Measurements from ENCODE around the gene PDGFB. TPM values are rescaled to one million over a fixed set of nuclear protein-coding genes. Genes with fewer than 3 reads are reported as not detected.

PDGFB gene
- total and polyA plus RNA-seq, 7 donors, result 5.2 to 16.4 (median 10.1) TPM

- Histone ChIP-seq H3K27ac (no peak overlapping the region), H3K4me3 (no peak overlapping the region), H3K9me3 (no peaks in the 10 kb centered on the region), H3K4me1 (no peaks in the 10 kb centered on the region), H3K27me3 (ENCODE audit: insufficient read depth in 3 of 3, low read length in 2 of 3) (no peaks in the 10 kb centered on the region), H3K36me3 (ENCODE audit: insufficient read depth in 1 of 2, low read depth in 1 of 2) (no peaks in the 10 kb centered on the region)
- ATAC-seq, result no peak
- no peak for DNase-seq
- WGBS, 3 donors, result 66 to 81% (median 71%) methylated on average over 6 of the region's 6 CpGs
- TF ChIP-seq CTCF (IDR thresholded peaks at IDR 0.05), result no peak
- intact Hi-C loops (cut with DNase I), result no loop called here
Measured at GRCh38 chr22:39215070-39215396, 29.7 kb downstream of the PDGFB start.

GRCh38 chr22:39214383-39215069 is 30.3 kb downstream of the PDGFB start:
- H3K27me3 ChIP-seq (ENCODE audit: insufficient read depth in 3 of 3, low read length in 2 of 3), result no peaks in the 10 kb centered on the region
- ATAC-seq, result no peak
- intact Hi-C loops (cut with DNase I), result no loop called here
- no peak overlapping the region for H3K27ac ChIP-seq
- TF ChIP-seq CTCF (IDR thresholded peaks at IDR 0.05), result no peak
- 55 to 62% (median 58%) methylated on average over 8 of the region's 8 CpGs for WGBS, 3 donors
- H3K36me3 ChIP-seq (ENCODE audit: insufficient read depth in 1 of 2, low read depth in 1 of 2), result no peaks in the 10 kb centered on the region
- H3K4me1 ChIP-seq, result no peaks in the 10 kb centered on the region
- DNase-seq, result no peak
- H3K9me3 ChIP-seq, result no peaks in the 10 kb centered on the region
- H3K4me3 ChIP-seq, result no peak overlapping the region

- Histone ChIP-seq H3K9me3 (no peaks in the 10 kb centered on the region), H3K27me3 (ENCODE audit: insufficient read depth in 3 of 3, low read length in 2 of 3) (no peaks in the 10 kb centered on the region), H3K4me3 (no peak overlapping the region), H3K27ac (no peak overlapping the region), H3K4me1 (no peaks in the 10 kb centered on the region), H3K36me3 (ENCODE audit: insufficient read depth in 1 of 2, low read depth in 1 of 2) (no peaks in the 10 kb centered on the region)
- no peak for TF ChIP-seq CTCF (IDR thresholded peaks at IDR 0.05)
- 82 to 92% (median 84%) methylated on average over 9 of the region's 9 CpGs for WGBS, 3 donors
- intact Hi-C loops (cut with DNase I), result no loop called here
- DNase-seq (no peak), ATAC-seq (no peak)
Measured at GRCh38 chr22:39214006-39214382, 30.8 kb downstream of the PDGFB start.

GRCh38 chr22:39212721-39213376 is 31.9 kb downstream of the PDGFB start:
- no peaks in the 10 kb centered on the region for H3K4me1 ChIP-seq
- H3K9me3 ChIP-seq, result no peaks in the 10 kb centered on the region
- no peaks in the 10 kb centered on the region for H3K27me3 ChIP-seq (ENCODE audit: insufficient read depth in 3 of 3, low read length in 2 of 3)
- ATAC-seq, result peak in 2 of 4 donors; percentile 26 to 36
- no peak for DNase-seq
- H3K36me3 ChIP-seq (ENCODE audit: insufficient read depth in 1 of 2, low read depth in 1 of 2), result no peaks in the 10 kb centered on the region
- no peak overlapping the region for H3K4me3 ChIP-seq
- H3K27ac ChIP-seq, result no peak overlapping the region
- intact Hi-C loops (cut with DNase I), result no loop called here
- TF ChIP-seq CTCF (IDR thresholded peaks at IDR 0.05), result no peak
- WGBS, 3 donors, result 65 to 89% (median 84%) methylated on average over 12 of the region's 12 CpGs

- Histone ChIP-seq H3K4me1 (no peaks in the 10 kb centered on the region), H3K27me3 (ENCODE audit: insufficient read depth in 3 of 3, low read length in 2 of 3) (no peaks in the 10 kb centered on the region), H3K27ac (no peak overlapping the region), H3K4me3 (no peak overlapping the region), H3K36me3 (ENCODE audit: insufficient read depth in 1 of 2, low read depth in 1 of 2) (no peaks in the 10 kb centered on the region), H3K9me3 (no peaks in the 10 kb centered on the region)
- intact Hi-C loops (cut with DNase I), result no loop called here
- TF ChIP-seq CTCF (IDR thresholded peaks at IDR 0.05), result no peak
- no peak for ATAC-seq
- no peak for DNase-seq
- 83 to 94% (median 89%) methylated on average over 9 of the region's 9 CpGs for WGBS, 3 donors
Measured at GRCh38 chr22:39209756-39210155, 35.0 kb downstream of the PDGFB start.

All from psoas muscle (tissue), 8 donors.